Germinal center (tissue), 1 donor: ENCODE results near the gene MMP27.

ENCODE experiments used
- DNase-seq: peaks from one replicate; pipeline ENCODE4 v3.0.0; 2012; ENCODE audit warnings: mixed read lengths, low spot score

Gene MMP27

GRCh38 chr11:102703826-102704493, 1.6 kb downstream of the MMP27 start:
- DNase-seq = no peak

DNA sequence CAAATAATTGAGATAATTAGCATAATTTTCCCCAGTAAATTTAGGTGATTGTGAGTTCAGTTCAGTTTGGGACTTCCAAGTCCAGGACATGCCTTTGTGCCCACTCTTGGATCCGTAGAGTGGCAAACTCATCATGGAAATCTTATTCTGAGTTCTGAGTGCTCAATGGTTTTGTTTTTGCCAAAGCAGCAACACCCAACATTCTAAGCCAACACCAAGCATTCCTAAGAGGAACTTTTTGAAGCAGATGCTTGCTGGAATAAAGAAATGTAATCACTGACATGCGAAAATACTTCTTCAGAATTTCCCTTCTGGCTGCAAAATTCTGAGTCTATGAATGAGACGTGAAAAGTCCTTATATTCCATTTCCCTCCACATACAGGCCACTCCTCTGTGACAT, 10.4 kb downstream of the MMP27 start:
- DNase-seq = no peak

DNA sequence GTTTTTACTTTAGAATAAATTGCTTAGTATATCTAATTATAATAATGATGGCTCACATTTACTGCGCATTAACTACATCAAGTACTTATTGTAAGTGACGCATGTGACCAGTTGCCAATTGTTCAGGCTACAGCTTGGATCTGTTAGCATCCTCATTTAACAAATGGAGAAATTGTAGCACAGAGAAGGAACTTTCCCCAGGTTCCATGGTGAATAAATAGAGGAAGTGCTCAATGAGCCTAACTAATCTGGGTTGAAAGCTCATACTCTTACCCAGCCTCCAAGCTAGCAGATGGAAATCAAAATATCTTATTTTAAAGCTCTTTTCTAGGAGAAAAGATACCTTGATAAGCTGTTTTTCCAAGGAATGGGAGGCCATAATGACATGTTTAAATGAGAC, 19.8 kb downstream of the MMP27 start:
- DNase-seq = no peak

DNA sequence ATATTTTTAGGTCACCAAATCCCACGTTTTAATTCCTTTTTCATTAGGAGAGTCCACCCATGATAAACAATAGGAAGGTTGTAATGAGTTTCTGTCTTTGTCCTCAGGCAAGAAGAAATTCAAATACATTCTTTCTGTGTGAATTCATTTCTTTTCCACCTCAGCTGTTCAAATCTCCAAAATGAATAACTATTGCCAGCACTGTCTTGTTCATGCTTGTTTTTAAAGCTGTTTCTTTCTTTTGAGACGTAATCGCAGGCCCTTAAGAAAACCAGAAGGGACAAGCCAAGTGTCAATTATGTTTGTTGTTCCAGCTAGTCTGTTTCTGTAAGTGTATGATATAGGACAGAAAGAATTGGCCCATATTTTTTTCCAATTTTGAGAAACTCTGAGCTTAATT, 20.2 kb downstream of the MMP27 start:
- DNase-seq = no peak

DNA sequence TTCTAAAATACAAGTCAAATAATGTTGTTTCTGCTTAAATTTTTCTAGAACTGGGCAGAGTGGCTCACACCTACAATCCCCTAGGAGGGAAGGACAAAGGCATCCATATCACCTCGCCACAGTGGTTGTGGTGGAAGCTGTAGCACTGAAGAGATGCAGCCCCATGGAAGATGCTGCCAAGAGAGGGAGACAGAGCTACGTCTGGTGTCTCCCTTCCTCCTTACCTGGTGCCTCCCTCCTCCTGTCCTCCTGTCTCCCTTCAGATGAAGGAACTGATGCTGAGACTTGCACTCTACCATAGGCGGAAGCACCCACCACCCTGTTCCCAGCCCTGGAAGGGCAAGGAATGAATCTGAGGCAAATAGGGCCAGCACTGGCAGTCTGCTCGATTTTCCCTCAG, 22.3 kb downstream of the MMP27 start:
- no peak for DNase-seq

DNA sequence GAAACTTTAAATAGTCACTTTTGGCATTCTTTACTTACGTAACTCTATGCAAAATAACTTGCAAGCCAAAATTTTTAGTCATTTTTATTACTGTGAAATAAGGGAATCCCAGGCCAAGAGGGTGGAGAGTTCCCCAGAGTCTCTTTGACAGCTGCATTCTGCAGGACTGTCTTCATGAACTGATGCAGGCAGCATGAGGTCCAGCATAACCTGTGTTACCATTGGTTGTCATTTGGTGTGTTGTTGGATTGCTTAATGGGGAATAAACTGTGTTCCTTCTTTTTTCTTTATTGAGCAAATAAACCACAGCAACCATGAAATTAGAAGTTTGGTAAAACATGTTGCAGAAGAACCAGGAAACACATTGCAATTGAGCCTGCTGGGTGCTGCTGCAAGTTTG, 24.6 kb downstream of the MMP27 start:
- DNase-seq = no peak

- DNase-seq = no peak
Measured at GRCh38 chr11:102678022-102678421, 27.5 kb downstream of the MMP27 start.

DNA sequence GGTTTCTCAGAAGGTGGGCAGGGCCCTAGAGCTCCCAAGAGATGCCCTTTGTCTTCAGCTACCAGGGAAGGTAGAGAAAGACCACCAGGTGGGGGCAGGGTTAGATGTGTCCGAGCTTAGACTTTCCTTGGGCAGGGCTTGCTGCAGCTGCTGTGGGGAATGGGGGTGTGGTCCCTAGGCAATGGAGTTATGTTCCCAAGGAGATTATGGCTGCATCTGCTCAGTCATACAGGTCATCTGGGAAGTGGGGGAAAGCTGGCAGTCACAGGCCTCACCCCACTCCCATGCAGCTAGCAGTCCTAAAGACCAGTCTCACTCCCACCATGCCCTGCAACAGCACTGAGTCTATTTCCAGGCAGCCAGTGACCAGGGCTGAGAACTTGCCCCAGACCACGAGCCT, 29.5 kb downstream of the MMP27 start:
- DNase-seq = no peak

DNA sequence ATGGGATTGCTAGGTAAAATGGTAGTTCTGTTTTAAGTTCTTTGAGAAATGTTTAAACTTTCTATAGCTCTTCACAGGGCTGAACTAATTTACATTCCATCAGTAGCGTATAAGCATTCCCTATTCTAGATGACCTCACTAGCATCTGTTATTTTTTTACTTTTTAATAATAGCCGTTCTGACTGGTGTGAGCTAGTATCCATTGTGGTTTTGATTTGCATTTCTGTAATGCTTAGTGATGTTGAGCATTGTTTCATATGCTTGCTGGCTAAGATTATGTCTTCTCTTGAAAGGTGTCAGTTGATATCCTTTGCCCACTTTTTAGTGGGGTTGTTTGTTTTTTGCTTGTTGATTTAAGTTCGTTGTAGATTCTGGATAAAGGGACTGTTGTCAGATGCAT, 35.9 kb downstream of the MMP27 start:
- no peak for DNase-seq

DNA sequence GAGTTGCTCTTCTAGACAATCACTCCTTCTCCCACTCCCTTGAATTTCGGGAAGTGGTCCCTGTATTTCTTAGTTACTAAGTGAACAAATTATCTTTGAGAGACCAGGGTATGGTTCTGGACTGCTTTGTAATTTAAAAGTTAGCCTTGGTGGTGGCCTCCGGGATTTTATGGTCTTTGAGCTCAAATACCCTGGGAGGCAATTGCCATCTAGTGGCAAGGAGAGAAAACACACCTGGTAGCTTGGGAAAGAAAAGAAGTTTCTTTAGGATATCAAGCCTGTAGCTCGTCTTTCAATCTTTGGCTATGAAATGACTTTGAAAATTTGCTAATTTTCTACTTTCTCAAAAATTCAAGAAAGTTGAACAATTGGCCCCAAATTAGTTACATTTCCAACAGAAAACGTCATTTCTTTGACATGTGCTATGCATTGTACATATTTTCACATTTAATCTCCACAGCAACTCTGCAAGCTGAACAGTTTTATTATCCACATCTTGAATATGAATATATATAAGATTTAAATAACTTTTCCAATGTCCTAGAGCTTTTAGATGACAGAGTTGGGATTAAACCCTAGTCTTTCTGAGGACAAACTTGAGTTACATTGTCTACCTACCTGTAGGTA, 39.1 kb downstream of the MMP27 start:
- peak; percentile 46 for DNase-seq

DNA sequence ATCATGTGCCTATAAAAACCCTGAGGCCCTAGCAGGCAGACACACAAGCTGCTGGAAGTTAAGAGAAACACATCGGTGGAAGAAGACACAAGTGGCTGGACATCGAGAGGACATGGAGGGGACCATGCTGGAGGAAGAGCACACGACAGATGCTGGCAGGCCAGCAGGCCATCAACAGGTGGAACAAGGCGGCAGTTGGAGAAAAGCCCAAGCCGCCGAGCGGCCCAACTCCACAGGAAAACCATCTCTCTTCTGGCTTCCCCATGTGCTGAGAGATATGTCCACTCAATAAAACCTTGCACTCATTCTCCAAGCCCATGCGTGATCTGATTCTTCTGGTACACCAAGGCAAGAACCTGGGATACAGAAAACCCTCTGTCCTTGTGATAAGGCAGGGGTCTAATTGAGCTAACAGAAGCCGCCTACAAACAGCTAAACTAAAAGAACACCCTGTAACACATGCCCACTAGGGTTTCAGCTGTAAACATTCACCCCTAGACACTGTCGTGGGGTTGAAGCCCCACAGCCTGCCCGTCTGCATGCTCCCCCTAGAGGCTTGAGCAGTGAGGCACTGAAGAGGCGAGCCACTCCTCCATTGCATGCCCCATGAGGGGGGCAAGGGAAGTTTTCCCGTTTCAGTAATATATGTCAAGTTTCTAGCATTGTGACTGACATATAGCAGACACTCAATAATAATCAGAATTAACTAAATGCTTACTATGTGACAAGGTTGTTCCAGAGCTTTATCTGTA, 41.4 kb downstream of the MMP27 start:
- peak; percentile 29 for DNase-seq

- no peak for DNase-seq
Measured at GRCh38 chr11:102662607-102663006, 43.0 kb downstream of the MMP27 start.

DNA sequence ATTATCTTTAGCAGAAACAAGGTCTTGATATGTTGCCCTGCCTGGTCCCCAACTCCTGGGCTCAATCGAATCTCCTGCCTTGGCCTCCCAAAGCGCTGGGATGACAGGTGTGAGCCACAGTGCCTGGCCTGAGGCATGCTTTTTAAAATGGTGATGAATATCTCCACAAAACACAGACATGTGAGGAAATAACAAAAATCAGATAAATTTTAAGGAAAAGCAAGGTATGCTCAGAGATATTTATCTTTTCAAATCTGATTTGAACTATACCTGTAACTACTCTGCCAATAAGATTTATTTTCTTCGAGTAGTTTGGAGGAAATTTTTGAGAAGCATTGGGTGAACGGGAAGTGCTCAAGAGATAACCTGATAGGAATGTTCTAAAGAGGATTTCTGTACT, 44.5 kb downstream of the MMP27 start:
- no peak for DNase-seq

GRCh38 chr11:102656528-102656927, 49.0 kb downstream of the MMP27 start:
- no peak for DNase-seq

- DNase-seq = no peak
Measured at GRCh38 chr11:102655547-102655946, 50.0 kb downstream of the MMP27 start.

DNA sequence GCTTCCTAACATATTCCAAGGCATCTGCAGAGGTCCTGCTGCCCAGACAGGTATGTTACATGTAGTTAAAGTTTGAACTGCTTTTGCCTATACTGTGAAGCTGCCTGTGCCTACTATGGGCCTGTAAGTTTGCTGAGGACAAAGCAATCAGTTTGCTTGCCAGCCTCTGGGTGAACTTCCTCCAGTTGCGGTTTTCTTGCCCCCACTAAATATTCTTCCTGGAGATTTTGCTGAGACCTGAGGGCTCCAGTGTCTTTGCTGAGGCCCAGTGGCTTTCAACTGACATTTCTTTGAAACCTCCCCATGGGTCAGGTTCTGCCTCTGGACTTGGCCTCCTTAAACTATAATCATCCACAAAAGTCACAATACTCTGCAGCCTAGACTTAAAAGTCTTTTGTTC, 50.8 kb downstream of the MMP27 start:
- no peak for DNase-seq

GRCh38 chr11:102653744-102654291, 51.8 kb downstream of the MMP27 start:
- no peak for DNase-seq

- DNase-seq = no peak
Measured at GRCh38 chr11:102647430-102647829, 58.1 kb downstream of the MMP27 start.

DNA sequence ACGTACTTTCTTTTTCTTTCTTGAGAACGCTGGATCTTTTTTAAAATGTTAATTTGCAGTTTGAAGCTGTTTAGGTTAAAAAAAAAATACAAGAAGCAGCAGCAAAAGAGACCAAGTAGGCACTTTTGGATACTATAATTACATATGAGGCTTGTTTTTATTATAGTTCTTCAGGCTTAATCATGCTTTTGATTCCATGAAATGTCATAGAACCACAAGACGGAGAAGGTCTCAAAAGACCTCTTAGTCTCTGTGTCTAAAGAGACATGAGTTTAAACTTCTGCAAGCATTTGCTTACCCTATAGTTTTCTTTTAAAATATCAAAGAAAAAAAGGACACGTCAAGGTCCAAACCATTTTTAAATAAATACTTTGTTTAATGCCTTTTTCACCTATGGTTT, 61.6 kb downstream of the MMP27 start:
- no peak for DNase-seq
